Memory B cell (primary cell): ENCODE results near the gene VKORC1L1.
A peak's percentile ranks its signal among the peaks of the same experiment; 100 is the strongest.
"Not testable (repeated sequence)": the region's sequence is repeated elsewhere in the genome, so short reads cannot be mapped to it uniquely, and the experiment has no call there.

Experiments used
- ATAC-seq: fragments of 150-1000 bp; cut with Tn5 transposase; 2 replicates; pipeline ENCODE4 v1.10.0; 2021; ENCODE audit warnings: low read depth, mild to moderate bottlenecking, moderate library complexity
- DNase-seq, 2 donors: peaks; one replicate each; pipeline ENCODE4 v3.0.0; 2022; ENCODE audit warnings: low spot score in 2 of 2
- H3K27ac Mint-ChIP-seq: one replicate; pipeline ENCODE4 v1.8.0; 2022; ENCODE audit warnings: mild to moderate bottlenecking, moderate library complexity, mixed read lengths
- H3K27me3 Mint-ChIP-seq: one replicate; pipeline ENCODE4 v1.8.0; 2022; ENCODE audit warnings: mixed read lengths
- H3K36me3 Mint-ChIP-seq: one replicate; pipeline ENCODE4 v1.8.0; 2022; ENCODE audit warnings: mild to moderate bottlenecking, mixed read lengths
- H3K4me1 Mint-ChIP-seq: one replicate; pipeline ENCODE4 v1.8.0; 2022; ENCODE audit warnings: mixed read lengths
- H3K4me3 Mint-ChIP-seq: one replicate; pipeline ENCODE4 v1.8.0; 2022; ENCODE audit warnings: mild to moderate bottlenecking, moderate library complexity, mixed read lengths
- H3K9me3 Mint-ChIP-seq: one replicate; pipeline ENCODE4 v1.8.0; 2022; ENCODE audit warnings: mixed read lengths

VKORC1L1 gene

GRCh38 chr7:65872776-65873581 is at the start of gene VKORC1L1:
Gene VKORC1L1 (plus strand): TSS chr7:65873074. CDS start chr7:65873372, 298 bp downstream.
- peak; percentile 90 to 96 for DNase-seq
- no peaks in the 10 kb centered on the region for H3K27me3 Mint-ChIP-seq
- H3K9me3 Mint-ChIP-seq, result no peaks in the 10 kb centered on the region

GRCh38 chr7:65827366-65827765 is 45.5 kb upstream of the VKORC1L1 start:
- Mint-ChIP-seq H3K4me1 (no peaks in the 10 kb centered on the region), H3K4me3 (no peak overlapping the region), H3K9me3 (no peaks in the 10 kb centered on the region), H3K36me3 (peaks cover 9% of the 10 kb centered on the region), H3K27ac (no peak overlapping the region), H3K27me3 (no peaks in the 10 kb centered on the region)
- DNase-seq (no peak), ATAC-seq (no peak)

More at GRCh38 chr7:65872776-65873581, at the start of gene VKORC1L1:
- Mint-ChIP-seq H3K4me3 (peak within 1 kb of the TSS; percentile 88), H3K27ac (peak within 1 kb of the TSS; percentile 67), H3K36me3 (no peaks in the 10 kb centered on the region), H3K4me1 (peaks cover 7% of the 10 kb centered on the region)
- ATAC-seq, result peak; percentile 89

- DNase-seq (no peak), ATAC-seq (no peak)
- Mint-ChIP-seq H3K4me3 (no peak overlapping the region), H3K4me1 (peaks cover 3% of the 10 kb centered on the region), H3K9me3 (peaks cover 2% of the 10 kb centered on the region), H3K36me3 (peaks cover 5% of the 10 kb centered on the region), H3K27ac (no peak overlapping the region), H3K27me3 (no peaks in the 10 kb centered on the region)
These were observed 40.6 kb upstream of the VKORC1L1 start for GRCh38 chr7:65832281-65832680.

- ATAC-seq, H3K27ac Mint-ChIP-seq: not testable (repeated sequence)
These were observed 36.2 kb upstream of the VKORC1L1 start for GRCh38 chr7:65836684-65837083.

GRCh38 chr7:65837541-65837956 is 35.3 kb upstream of the VKORC1L1 start:
- H3K27me3 Mint-ChIP-seq, H3K4me1 Mint-ChIP-seq, H3K36me3 Mint-ChIP-seq, H3K9me3 Mint-ChIP-seq, H3K4me3 Mint-ChIP-seq, H3K27ac Mint-ChIP-seq, DNase-seq, ATAC-seq: not testable (repeated sequence)

More at GRCh38 chr7:65836684-65837083, 36.2 kb upstream of the VKORC1L1 start:
- not testable (repeated sequence) for H3K4me3 Mint-ChIP-seq, H3K27me3 Mint-ChIP-seq, H3K36me3 Mint-ChIP-seq, H3K4me1 Mint-ChIP-seq, DNase-seq, H3K9me3 Mint-ChIP-seq

GRCh38 chr7:65839846-65840245 is 33.0 kb upstream of the VKORC1L1 start:
- Mint-ChIP-seq H3K4me3 (no peak overlapping the region), H3K9me3 (peaks cover 2% of the 10 kb centered on the region), H3K27me3 (no peaks in the 10 kb centered on the region), H3K4me1 (peaks cover 3% of the 10 kb centered on the region), H3K27ac (no peak overlapping the region), H3K36me3 (peaks cover 5% of the 10 kb centered on the region)
- no peak for DNase-seq
- no peak for ATAC-seq

GRCh38 chr7:65840446-65840845 is 32.4 kb upstream of the VKORC1L1 start:
- ATAC-seq (no peak), DNase-seq (no peak)
- no peaks in the 10 kb centered on the region for H3K27me3 Mint-ChIP-seq
- peaks cover 2% of the 10 kb centered on the region for H3K9me3 Mint-ChIP-seq
- H3K27ac Mint-ChIP-seq, result no peak overlapping the region
- H3K4me1 Mint-ChIP-seq, result peaks cover 1% of the 10 kb centered on the region
- no peak overlapping the region for H3K4me3 Mint-ChIP-seq
- peaks cover 5% of the 10 kb centered on the region for H3K36me3 Mint-ChIP-seq

- ATAC-seq, H3K36me3 Mint-ChIP-seq, H3K27ac Mint-ChIP-seq, DNase-seq, H3K27me3 Mint-ChIP-seq, H3K4me3 Mint-ChIP-seq, H3K9me3 Mint-ChIP-seq, H3K4me1 Mint-ChIP-seq: not testable (repeated sequence)
These were observed 29.3 kb upstream of the VKORC1L1 start for GRCh38 chr7:65843616-65844015.

GRCh38 chr7:65846008-65846570 is 26.8 kb upstream of the VKORC1L1 start:
- Mint-ChIP-seq H3K4me1 (no peaks in the 10 kb centered on the region), H3K9me3 (no peaks in the 10 kb centered on the region), H3K27me3 (no peaks in the 10 kb centered on the region), H3K36me3 (peaks cover 2% of the 10 kb centered on the region), H3K4me3 (no peak overlapping the region), H3K27ac (no peak overlapping the region)
- DNase-seq, result no peak
- no peak for ATAC-seq

GRCh38 chr7:65853426-65853825 is 19.4 kb upstream of the VKORC1L1 start:
- not testable (repeated sequence) for ATAC-seq, H3K9me3 Mint-ChIP-seq, H3K4me3 Mint-ChIP-seq, H3K27ac Mint-ChIP-seq, H3K4me1 Mint-ChIP-seq, H3K36me3 Mint-ChIP-seq, H3K27me3 Mint-ChIP-seq, DNase-seq

GRCh38 chr7:65853892-65854291 is 19.0 kb upstream of the VKORC1L1 start:
- not testable (repeated sequence) for H3K27ac Mint-ChIP-seq, ATAC-seq, H3K9me3 Mint-ChIP-seq, H3K36me3 Mint-ChIP-seq, H3K27me3 Mint-ChIP-seq, DNase-seq, H3K4me3 Mint-ChIP-seq, H3K4me1 Mint-ChIP-seq

GRCh38 chr7:65857321-65857894 is 15.5 kb upstream of the VKORC1L1 start:
- DNase-seq, H3K9me3 Mint-ChIP-seq, H3K4me1 Mint-ChIP-seq, H3K36me3 Mint-ChIP-seq, H3K4me3 Mint-ChIP-seq, ATAC-seq, H3K27ac Mint-ChIP-seq, H3K27me3 Mint-ChIP-seq: not testable (repeated sequence)

GRCh38 chr7:65858660-65859059 is 14.2 kb upstream of the VKORC1L1 start:
- ATAC-seq, H3K4me1 Mint-ChIP-seq, H3K9me3 Mint-ChIP-seq, H3K36me3 Mint-ChIP-seq, H3K27ac Mint-ChIP-seq, DNase-seq, H3K4me3 Mint-ChIP-seq, H3K27me3 Mint-ChIP-seq: not testable (repeated sequence)

GRCh38 chr7:65866244-65866643 is 6.6 kb upstream of the VKORC1L1 start:
- H3K9me3 Mint-ChIP-seq, H3K27ac Mint-ChIP-seq, ATAC-seq, H3K36me3 Mint-ChIP-seq, H3K4me1 Mint-ChIP-seq, DNase-seq, H3K27me3 Mint-ChIP-seq, H3K4me3 Mint-ChIP-seq: not testable (repeated sequence)
